Measurements from ENCODE around the gene SORCS1.
"Not testable (repeated sequence)": the region's sequence is repeated elsewhere in the genome, so short reads cannot be mapped to it uniquely, and the experiment has no call there.

Gene SORCS1

DNA sequence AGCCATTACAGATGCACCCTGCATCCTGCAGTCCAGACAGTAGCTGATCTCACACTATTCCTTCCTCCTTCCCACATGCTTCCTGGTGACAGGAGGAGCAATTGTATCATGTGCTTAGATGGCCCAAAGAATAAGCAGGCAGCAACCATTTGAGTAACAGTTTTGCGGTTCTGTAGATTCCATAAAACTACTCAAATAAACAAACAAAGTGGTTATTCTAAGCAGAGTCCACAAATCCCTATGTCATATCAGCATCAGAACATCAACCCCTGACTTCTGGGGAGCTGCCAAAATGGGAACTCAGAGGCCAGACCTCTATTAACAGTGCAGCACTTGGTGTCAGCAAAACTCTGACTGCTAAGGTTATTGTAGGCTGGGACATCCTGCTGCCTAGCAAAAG, 226.0 kb downstream of the SORCS1 start:
- DNase-seq, result peak; percentile 24

DNA sequence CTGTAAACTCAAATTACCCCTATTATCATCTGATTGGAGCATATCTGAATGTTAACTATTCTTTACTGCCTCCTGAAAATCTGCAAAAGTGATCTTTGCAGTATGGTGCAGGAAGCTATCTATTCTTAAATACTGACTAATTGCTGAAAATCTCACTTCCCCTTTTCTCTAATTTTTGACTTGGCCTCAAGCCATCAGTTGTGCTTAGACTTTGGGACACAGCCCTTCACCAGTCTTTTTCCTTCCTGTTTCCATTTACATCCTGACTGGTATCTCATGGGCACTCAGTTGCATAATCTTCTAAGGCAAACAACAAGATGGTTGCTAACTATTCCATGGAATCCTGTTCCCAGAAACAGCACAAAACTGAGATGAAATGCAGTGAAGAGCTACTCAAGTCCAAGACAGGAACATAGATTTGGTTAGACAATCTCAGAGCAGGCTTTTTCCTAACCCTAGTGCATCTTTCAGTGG, 228.5 kb downstream of the SORCS1 start:
- peak; percentile 75 for DNase-seq

GRCh38 chr10:106931853-106932249, 232.7 kb downstream of the SORCS1 start:
- DNase-seq, result no peak

DNA sequence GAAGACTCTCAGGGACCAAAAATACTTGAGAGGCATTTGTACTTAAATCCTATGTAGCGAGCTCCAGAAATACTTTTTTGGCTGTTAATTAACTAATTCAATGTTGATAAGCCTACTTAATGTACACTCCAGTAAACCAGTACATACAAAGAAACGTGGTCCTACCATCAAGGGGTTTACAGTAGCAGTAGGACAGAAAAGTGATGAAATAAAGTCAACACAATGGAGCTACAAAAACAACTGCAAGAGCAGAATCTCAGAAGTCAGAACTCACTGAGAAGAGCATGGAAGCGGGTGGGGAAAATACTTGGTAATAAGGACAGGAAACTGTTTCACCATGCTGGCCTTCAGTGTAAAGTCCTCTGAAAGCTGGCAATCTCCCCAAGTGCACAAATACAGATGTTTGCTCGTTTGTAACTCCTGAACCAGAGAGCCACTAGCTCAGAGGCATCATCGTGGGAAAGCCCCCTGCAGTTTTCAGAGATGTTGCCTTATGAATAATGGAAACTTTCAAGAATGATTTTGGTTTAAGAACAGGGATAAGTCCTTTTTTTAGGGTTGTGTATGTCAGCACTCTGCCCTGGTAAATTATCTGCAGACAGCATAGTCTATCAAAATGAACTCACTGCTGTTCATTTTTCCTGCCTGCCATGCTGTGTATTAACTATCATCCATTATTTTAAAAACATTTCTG, 233.2 kb downstream of the SORCS1 start:
- DNase-seq, result peak; percentile 37

GRCh38 chr10:106930751-106931150, 233.8 kb downstream of the SORCS1 start:
- no peak for DNase-seq

- no peak for DNase-seq
These were observed 235.1 kb downstream of the SORCS1 start for GRCh38 chr10:106929291-106929895.

DNA sequence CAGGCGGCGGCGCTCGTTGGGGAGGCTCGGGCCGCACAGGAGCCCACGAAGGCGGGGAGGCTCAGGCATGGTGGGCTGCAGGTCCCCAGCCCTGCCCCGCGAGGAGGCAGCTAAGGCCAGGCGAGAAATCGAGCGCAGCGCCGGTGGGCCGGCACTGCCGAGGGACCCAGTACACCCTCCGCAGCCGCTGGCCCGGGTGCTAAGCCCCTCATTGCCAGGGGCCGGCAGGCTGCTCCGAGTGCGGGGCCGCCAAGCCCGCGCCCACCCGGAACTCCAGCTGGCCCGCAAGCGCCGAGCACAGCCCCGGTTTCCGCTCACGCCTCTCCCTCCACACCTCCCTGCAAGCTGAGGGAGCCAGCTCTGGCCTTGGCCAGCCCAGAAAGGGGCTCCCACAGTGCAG, 236.4 kb downstream of the SORCS1 start:
- not testable (repeated sequence) for DNase-seq

GRCh38 chr10:106925191-106925590, 239.3 kb downstream of the SORCS1 start:
- DNase-seq, result no peak

DNA sequence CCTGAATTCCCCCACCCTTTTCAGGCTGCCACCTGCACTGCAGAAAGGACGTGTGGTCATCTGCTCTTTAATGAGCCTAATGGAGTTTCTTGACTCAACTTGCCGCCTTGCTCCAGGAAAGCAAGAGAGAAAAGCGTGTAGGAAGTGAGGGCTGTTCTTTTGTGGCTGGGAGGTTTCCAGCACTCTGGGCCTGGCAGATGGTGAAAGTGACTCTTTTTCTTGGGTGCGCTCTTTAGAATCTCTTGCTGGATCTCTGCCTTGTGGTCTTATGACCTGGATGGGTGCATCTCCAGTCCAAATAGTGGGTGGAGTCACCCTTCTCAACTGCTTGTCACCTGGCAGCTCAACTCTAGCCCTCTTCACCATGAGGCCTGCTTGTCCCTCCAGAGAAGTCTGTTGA, 244.0 kb downstream of the SORCS1 start:
- DNase-seq, result no peak

DNA sequence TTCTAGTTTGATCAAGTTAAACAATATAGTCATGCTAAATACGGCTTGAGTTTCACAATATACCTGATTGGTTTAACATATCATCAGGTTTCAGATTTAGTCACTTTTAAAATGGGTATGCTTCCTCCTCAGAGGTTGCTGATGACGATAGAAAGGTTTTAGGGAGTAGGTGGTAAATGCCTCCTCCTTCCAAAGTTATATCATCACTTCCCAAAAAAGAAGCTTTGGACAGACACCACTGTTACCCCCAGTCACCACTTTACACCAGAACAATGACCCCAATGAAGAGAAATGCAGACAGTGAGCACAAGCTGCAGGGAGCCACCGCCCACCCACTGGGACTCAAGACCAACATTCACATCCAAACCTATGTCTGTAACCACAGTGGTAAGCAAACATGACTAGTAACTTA, 244.6 kb downstream of the SORCS1 start:
- no peak for DNase-seq

DNA sequence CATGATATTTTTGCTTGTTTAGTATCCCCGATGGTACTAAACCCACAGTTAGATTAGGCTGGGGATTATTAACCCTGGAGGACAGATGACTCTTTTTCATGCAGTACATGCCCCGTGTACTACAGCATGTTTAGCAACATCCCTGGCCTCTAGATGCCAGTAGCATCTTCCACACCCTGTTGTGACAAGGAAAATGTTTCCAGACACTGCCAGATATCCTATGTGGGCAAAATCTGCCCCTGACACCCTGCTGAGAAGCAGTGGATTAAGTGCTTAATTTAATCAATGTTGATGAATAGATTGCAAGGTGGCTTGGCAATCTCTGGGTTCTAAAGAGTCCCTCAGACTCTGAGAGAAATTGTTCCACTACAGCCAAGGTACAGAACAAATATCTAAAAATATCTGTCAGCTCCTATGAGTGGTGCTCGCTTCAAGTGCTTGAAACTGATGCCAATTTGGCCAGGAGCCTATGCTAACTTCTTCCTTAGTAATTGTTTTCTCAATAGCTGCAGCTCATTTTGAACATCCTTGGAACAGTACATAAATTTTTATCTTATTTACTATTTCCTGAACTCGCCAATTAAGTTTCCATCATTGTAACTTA, 247.0 kb downstream of the SORCS1 start:
- no peak for DNase-seq

GRCh38 chr10:106914016-106914415, 250.5 kb downstream of the SORCS1 start:
- no peak for DNase-seq

DNA sequence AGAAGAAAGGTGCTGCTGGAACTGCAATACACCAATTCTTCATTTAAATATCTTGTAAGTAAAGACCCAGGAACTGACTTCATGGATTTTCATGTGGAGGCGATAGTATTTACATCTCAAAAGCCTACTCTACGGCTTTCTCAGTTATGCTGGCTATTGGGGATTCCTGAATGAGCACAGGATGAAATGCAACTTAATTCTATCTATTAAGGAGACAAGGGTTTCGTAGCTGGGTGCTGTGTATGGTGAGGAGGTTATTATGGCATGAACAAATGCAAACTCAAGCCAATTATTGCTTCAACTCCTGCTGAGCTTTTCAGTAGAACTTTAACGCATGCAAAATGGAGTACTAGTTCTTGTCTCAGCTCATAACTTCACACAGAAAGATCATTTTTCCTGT, 251.2 kb downstream of the SORCS1 start:
- no peak for DNase-seq

DNA sequence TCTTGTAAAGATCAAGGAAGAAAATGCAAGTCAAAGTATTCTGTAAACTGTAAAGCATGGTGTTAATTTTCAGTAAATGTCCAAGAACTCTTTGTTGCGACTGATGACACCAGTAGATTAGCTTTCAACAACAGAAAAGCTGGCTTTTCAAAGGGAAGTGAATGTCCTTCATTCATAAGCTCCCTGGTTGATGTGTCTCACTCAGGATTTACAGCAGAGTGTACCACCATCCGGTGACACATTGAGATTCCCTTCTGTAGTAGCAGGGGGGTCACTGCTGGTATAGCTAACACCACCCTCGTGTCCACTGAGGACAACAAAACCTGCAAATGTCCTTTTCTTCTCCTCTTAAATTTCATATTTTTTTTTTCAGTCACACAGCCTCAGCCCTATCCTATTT, 253.4 kb downstream of the SORCS1 start:
- DNase-seq, result no peak

DNA sequence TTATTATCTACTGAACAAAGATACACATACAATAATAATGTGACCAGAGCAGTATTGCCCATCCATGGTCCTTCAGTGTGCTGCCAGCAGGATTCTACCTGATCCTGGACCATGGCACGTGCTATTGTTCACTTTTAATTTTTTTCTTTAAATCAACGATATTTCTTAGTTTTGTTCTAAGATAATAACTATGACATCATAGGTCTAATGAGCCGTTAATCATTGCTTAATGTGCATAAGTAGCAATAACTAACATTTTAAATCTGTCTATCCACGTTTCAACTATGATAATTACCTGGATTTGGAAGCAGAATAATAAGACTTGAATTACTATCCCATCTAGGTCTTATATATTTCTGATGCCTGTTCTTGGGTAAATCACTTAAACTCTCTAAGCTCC, 253.8 kb downstream of the SORCS1 start:
- no peak for DNase-seq

DNA sequence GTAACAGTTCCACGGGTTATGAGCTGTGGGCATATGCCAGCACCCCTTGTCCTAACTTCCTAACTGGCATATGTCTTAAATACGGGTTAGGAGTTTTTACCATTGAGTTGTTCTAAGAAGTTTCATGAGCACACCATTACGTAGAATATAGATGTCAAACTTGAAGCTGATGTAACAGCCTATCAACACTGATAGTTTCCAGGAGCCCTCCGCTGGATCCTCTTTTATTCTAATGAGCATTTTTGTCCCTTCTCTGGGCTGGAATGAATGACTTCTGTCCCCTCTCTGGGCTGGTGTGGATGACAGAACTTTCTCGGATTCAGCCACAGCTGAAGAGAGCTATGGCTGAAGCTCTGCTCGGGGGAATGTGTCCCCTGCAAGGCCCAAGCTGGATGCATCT, 256.3 kb downstream of the SORCS1 start:
- no peak for DNase-seq

DNA sequence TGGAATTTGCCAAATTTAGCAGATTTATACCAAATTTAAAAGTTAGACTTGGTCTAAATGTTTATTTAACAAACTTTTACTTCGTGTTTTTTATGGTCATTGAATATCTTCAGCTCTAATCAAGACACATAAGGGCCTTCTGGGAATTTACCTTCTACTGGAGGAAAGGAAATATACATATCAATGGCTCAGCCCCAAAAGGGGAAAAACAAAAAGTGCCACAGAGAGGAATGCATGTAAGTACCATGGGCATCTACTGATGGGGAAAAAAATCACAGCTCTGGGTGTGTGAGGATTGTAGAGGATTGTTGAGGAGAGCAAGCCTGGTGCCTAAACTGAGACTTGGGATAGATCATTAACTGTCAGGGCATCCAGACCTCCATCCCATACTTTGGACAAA, 260.3 kb downstream of the SORCS1 start:
- DNase-seq, result no peak

DNA sequence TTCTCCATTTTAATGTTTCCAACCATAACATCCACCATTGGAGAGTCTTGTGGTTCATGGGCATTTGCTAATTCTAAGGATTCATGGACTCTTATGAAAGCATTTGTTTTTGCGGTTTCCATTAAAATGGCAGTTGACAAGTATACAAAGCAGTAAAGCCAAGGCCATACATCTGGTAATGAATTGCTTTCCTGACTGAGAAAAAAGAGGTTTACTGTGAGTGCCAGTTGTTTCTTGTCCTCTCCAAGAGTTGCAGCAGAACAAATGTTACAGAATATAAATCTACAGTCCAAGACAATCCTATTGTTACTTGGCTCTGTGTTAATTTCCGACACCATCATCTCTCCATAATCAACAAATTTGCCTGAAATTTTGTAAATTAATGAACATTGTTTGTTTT, 261.3 kb downstream of the SORCS1 start:
- no peak for DNase-seq

DNA sequence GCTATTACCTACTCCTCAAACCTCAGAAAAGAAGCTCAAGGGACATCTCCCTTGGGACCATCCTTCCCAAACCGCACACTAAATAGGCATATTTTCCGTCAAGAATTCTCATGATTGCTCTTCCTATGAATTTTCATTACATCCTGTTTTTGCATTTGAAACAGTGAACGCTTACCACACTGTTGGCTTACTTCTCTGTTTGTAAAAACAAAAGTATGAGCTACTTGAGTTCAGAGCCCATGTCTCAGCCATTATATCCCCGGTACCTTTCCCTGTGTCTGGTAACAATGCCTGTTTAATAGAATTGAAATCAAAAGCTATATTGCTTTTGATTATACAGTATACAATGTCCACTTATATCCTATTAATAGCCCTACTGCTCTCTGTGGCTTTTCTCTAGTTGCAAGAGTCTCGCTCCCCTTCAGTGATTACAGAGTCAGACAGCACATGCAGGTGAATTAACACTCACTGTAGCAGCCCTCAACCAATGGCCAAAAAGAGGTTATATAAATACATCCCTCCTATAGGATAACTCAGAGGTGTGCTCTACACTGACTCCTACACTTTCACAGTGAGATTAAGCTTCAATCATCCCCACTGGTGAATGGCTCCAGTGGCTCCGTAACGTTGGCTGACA, 264.4 kb downstream of the SORCS1 start:
- DNase-seq, result no peak

- DNase-seq, result no peak
These were observed 266.1 kb downstream of the SORCS1 start for GRCh38 chr10:106898446-106898845.

DNA sequence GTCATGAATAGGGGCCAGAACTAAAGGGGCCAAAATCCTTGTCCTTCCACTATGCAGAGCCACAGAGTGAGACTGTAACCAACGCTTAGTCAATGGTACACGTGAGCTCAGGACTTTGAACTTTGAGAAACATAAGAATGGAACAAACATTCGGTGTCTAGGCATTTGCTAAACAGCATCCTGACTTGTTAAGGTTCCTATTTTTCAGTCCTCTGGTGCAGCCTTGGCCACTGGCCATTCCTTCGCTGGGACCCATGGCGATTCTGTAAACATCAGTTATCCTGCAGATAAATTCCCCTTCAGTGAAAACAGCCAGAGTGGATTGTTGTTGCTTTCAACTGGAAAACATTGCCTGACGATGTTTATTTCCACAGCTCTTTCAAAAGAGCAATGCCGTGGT, 266.8 kb downstream of the SORCS1 start:
- DNase-seq, result no peak

- DNase-seq, result no peak
These were observed 269.8 kb downstream of the SORCS1 start for GRCh38 chr10:106894692-106895091.

- DNase-seq, result no peak
These were observed 286.9 kb downstream of the SORCS1 start for GRCh38 chr10:106877574-106877973.

DNA sequence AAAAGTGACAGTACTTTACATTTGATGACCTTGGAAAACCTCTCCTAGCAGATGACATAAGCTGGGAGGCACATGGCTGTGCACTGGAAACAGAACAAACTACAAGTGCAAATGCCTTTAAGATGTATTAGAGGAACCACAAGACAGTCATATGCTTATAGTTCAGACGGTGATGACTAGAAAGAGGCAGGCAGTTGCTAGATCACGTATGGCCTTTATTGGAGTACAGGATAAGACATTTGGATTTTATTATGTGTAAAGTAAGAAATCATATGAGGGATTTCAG, 290.0 kb downstream of the SORCS1 start:
- no peak for DNase-seq
